HepG2 (cell line): ENCODE results near the gene PEA15. TPM values are rescaled to one million over a fixed set of nuclear protein-coding genes. Genes with fewer than 3 reads are reported as not detected.

ENCODE experiments used
- ATAC-seq: fragments of 200-7000 bp; cut with Tn5 transposase; 3 replicates; pipeline ENCODE4 v1.9.1; 2020; ENCODE audit warnings: mild to moderate bottlenecking, moderate library complexity
- BruUV-seq: library from RNA; stranded (reverse); fragments of 400-500 nt; replicated peaks from 2 replicates; lab custom pipeline; 2021; lab: Mats Ljungman, UMichigan
- CTCF ChIA-PET: fragments of 300-600 bp; formaldehyde crosslinking; extraction: SDS; loops from one replicate; lab custom pipeline; 2021; ENCODE audit warnings: low total read pairs, inconsistent platforms, low intra/inter-chr PET ratio; lab: Yijun Ruan, JAX
- POLR2A ChIA-PET: fragments of 350-600 bp; sonication (Branson Sonifier 250); formaldehyde crosslinking; loops from one replicate; lab custom pipeline; 2020; ENCODE audit warnings: antibody characterized with exemption, inconsistent platforms; lab: Yijun Ruan, JAX
- DNase-seq: peaks from one replicate; pipeline ENCODE4 v3.0.0-alpha.2; 2015; ENCODE audit warnings: low spot score
- FAIRE-seq: peaks from 3 replicates; lab custom pipeline; 2011; peaks lifted over from hg19 to GRCh38; lab: Jason Lieb, UNC
- H2AFZ ChIP-seq: one replicate; pipeline ENCODE4 v1.6.1; 2011; ENCODE audit warnings: low read length, inconsistent platforms
- H3K27ac ChIP-seq: fragments of 300-600 bp; 3 replicates; pipeline ENCODE4 v1.8.0; 2011; ENCODE audit warnings: mixed run types, mild to moderate bottlenecking, mixed read lengths, low read length, inconsistent platforms; ENCODE audit not compliant: insufficient read depth; ENCODE audit errors: extremely low read length
- H3K27me3 ChIP-seq, 2 experiments: fragments of 200-600 bp in 1 of 2; 2 replicates in 1 of 2; 3 replicates in 1 of 2; pipeline versions ENCODE4 v1.6.0 to v1.8.0; 2011; ENCODE audit warnings: low read length in 2 of 2, mild to moderate bottlenecking in 2 of 2, moderate library complexity in 2 of 2, inconsistent platforms in 1 of 2; ENCODE audit not compliant: insufficient read depth in 2 of 2, control insufficient read depth in 1 of 2
- H3K36me3 ChIP-seq, 2 experiments: fragments of 200-600 bp in 1 of 2; replicated peaks in 1 of 2; 2 replicates in 1 of 2; 3 replicates in 1 of 2; pipeline versions ENCODE4 v1.5.1 to v1.8.0; 2011; ENCODE audit warnings: low read length in 2 of 2, inconsistent platforms in 1 of 2; ENCODE audit not compliant: insufficient read depth in 2 of 2, control insufficient read depth in 1 of 2
- H3K4me1 ChIP-seq: 2 replicates; pipeline ENCODE4 v1.5.1; 2012; ENCODE audit warnings: low read length, inconsistent platforms; ENCODE audit not compliant: insufficient read depth
- H3K4me2 ChIP-seq: 2 replicates; pipeline ENCODE4 v1.6.0; 2011; ENCODE audit warnings: low read depth, low read length, inconsistent platforms
- H3K4me3 ChIP-seq, 3 experiments: fragments of 200-600 bp in 1 of 3; sonication (generic), shearing (Covaris generic) in 1 of 3; replicated peaks in 1 of 3; 2 replicates each; pipeline ENCODE4 v1.5.1; 2011 to 2016; ENCODE audit warnings: low read length in 3 of 3, inconsistent platforms in 2 of 3, low read depth in 2 of 3, mild to moderate bottlenecking in 2 of 3, control low read depth in 1 of 3, mixed read lengths in 1 of 3; ENCODE audit not compliant: insufficient read depth in 1 of 3
- H3K79me2 ChIP-seq: one replicate; pipeline ENCODE4 v1.6.1; 2011; ENCODE audit warnings: low read length, inconsistent platforms; ENCODE audit not compliant: insufficient read depth
- H3K9ac ChIP-seq: 2 replicates; pipeline ENCODE4 v1.6.0; 2011; ENCODE audit warnings: mild to moderate bottlenecking, low read depth, low read length, inconsistent platforms; ENCODE audit not compliant: insufficient read depth
- H3K9me3 ChIP-seq: 2 replicates; pipeline ENCODE4 v1.5.1; 2012; ENCODE audit warnings: mild to moderate bottlenecking, low read length
- H4K20me1 ChIP-seq: 2 replicates; pipeline ENCODE4 v1.6.0; 2011; ENCODE audit warnings: inconsistent platforms, mild to moderate bottlenecking, low read length, moderate library complexity; ENCODE audit not compliant: insufficient read depth
- ARNT2 ChIP-seq: sonication (generic); formaldehyde crosslinking; IDR thresholded peaks from 2 replicates; pipeline ENCODE4 v1.8.0; 2022; ENCODE audit warnings: mild to moderate bottlenecking, low read depth, missing genetic modification reagents, moderate library complexity
- CENPT ChIP-seq: sonication (generic); formaldehyde crosslinking; IDR thresholded peaks from 2 replicates; pipeline ENCODE4 v1.8.0; 2022; ENCODE audit warnings: low read depth, mild to moderate bottlenecking, moderate library complexity, missing genetic modification reagents
- GMEB1 ChIP-seq: sonication (generic); formaldehyde crosslinking; IDR thresholded peaks from 2 replicates; pipeline ENCODE4 v1.5.1; 2020; ENCODE audit warnings: missing genetic modification reagents, mild to moderate bottlenecking, borderline replicate concordance
- HNRNPUL1 ChIP-seq: fragments of 200-400 bp; formaldehyde crosslinking; IDR thresholded peaks from 2 replicates; pipeline ENCODE4 v1.6.1; 2017; ENCODE audit warnings: low read depth, mild to moderate bottlenecking, low read length, moderate library complexity
- IKZF1 ChIP-seq: fragments of 450-650 bp; IDR thresholded peaks from 2 replicates; pipeline ENCODE4 v1.7.1; 2016
- PITX1 ChIP-seq: sonication (generic); formaldehyde crosslinking; IDR thresholded peaks from 2 replicates; pipeline ENCODE4 v1.5.1; 2020; ENCODE audit warnings: mild to moderate bottlenecking, missing genetic modification reagents
- SMC3 ChIP-seq: IDR thresholded peaks from 2 replicates; pipeline ENCODE4 v1.6.1; 2011; ENCODE audit warnings: low read length, improper control_type of control experiment
- TMF1 ChIP-seq: sonication (generic); formaldehyde crosslinking; IDR thresholded peaks from 2 replicates; pipeline ENCODE4 v1.8.1; 2022; ENCODE audit warnings: low read depth, missing genetic modification reagents
- ZNF530 ChIP-seq: sonication (generic); formaldehyde crosslinking; IDR thresholded peaks from 2 replicates; pipeline ENCODE4 v1.5.0; 2020; ENCODE audit warnings: low read depth, mild to moderate bottlenecking, missing genetic modification reagents
- ZNF567 ChIP-seq: sonication (generic); formaldehyde crosslinking; IDR thresholded peaks from 2 replicates; pipeline ENCODE4 v1.8.1; 2023; ENCODE audit warnings: mild to moderate bottlenecking, missing genetic modification reagents, borderline replicate concordance
- ZNF768 ChIP-seq: sonication (generic); formaldehyde crosslinking; IDR thresholded peaks from 2 replicates; pipeline ENCODE4 v1.4.0; 2020; ENCODE audit warnings: missing genetic modification reagents
- ZSCAN29 ChIP-seq: sonication (generic); formaldehyde crosslinking; conservative IDR thresholded peaks from 2 replicates; pipeline ENCODE4 v1.4.0; 2020; ENCODE audit warnings: mild to moderate bottlenecking, missing genetic modification reagents
- ZXDC ChIP-seq: sonication (generic); formaldehyde crosslinking; IDR thresholded peaks from 2 replicates; pipeline ENCODE4 v1.5.0; 2020; ENCODE audit warnings: mild to moderate bottlenecking, missing genetic modification reagents
- WGBS: methylation state at CpG from one replicate; pipeline ENCODE4 v1.1.6; 2017; ENCODE audit warnings: low lambda C conversion rate; 5-methylcytosine and 5-hydroxymethylcytosine counted together
- in situ Hi-C: cut with HindIII; loops from 2 replicates; pipeline ENCODE4 v1.10.0; 2017; ENCODE audit warnings: low pct_unique_long_range_greater_than_20kb; ENCODE audit not compliant: extremely low pct_ligation_motif_present
- intact Hi-C: fragments of 100-400 bp; cut with micrococcal nuclease; formaldehyde crosslinking; loops from one replicate; pipeline ENCODE4 v1.10.0; 2022; ENCODE audit not compliant: unreplicated experiment
- polyA plus RNA-seq, 8 experiments: library from polyadenylated mRNA; depleted of rRNA in 3 of 8; stranded (reverse) in 7 of 8; unstranded in 1 of 8; fragments of >200 nt; fragmentation: Illumina TruSeq in 4 of 8; extraction: Trizol in 4 of 8; gene quantifications; 2 replicates each; pipeline versions ENCODE4 v1.2.1 to v1.2.3, GENCODE V29; 2011 to 2016; ENCODE audit warnings: low read depth in 4 of 8, missing spikeins in 1 of 8, mixed read lengths in 1 of 8; ENCODE audit not compliant: insufficient read depth in 1 of 8
- total RNA-seq, 5 experiments: library from RNA; depleted of rRNA; stranded (reverse); fragments of >200 nt; fragmentation: Illumina TruSeq; extraction: Trizol; gene quantifications; 2 replicates each; pipeline ENCODE4 v1.2.3, GENCODE V29; 2016; ENCODE audit warnings: low read depth in 1 of 5
- TF ChIP-seq, protein P1 (sequence below): sonication (generic); formaldehyde crosslinking; IDR thresholded peaks from 2 replicates; pipeline ENCODE4 v1.9.0; 2022; ENCODE audit warnings: low read depth, missing genetic modification reagents

PEA15 gene
- total and polyA plus RNA-seq, 2 of the 13 experiments (the other 11 are each of a cell fraction or from before 2014, with no cell fraction given): 12.1 to 35.2 TPM

GRCh38 chr1:160226623-160227022 lies 21.4 kb downstream of the PEA15 start:
- Histone ChIP-seq H3K9ac (no peak overlapping the region), H3K36me3 (peaks cover 43 to 97% of the 10 kb centered on the region in 2 experiments), H3K79me2 (no peaks in the 10 kb centered on the region), H3K27me3 (no peaks in the 10 kb centered on the region), H4K20me1 (no peaks in the 10 kb centered on the region), H3K27ac (no peak overlapping the region), H3K4me3 (no peak overlapping the region), H3K4me2 (no peak overlapping the region), H3K4me1 (no peaks in the 10 kb centered on the region), H2AFZ (no peak overlapping the region), H3K9me3 (no peaks in the 10 kb centered on the region)
- in situ Hi-C loops (no loop called here), intact Hi-C loops (no loop called here)
- POLR2A ChIA-PET: no interaction called here
- 97% methylated on average over 2 of the region's 2 CpGs for WGBS
- TF ChIP-seq ZSCAN29 (CRISPR knock-in tag) (no peak), HNRNPUL1 (no peak), ZNF567 (no peak), CENPT (CRISPR knock-in tag) (no peak), ARNT2 (no peak), IKZF1 (no peak)
- TF ChIP-seq, protein P1, sequence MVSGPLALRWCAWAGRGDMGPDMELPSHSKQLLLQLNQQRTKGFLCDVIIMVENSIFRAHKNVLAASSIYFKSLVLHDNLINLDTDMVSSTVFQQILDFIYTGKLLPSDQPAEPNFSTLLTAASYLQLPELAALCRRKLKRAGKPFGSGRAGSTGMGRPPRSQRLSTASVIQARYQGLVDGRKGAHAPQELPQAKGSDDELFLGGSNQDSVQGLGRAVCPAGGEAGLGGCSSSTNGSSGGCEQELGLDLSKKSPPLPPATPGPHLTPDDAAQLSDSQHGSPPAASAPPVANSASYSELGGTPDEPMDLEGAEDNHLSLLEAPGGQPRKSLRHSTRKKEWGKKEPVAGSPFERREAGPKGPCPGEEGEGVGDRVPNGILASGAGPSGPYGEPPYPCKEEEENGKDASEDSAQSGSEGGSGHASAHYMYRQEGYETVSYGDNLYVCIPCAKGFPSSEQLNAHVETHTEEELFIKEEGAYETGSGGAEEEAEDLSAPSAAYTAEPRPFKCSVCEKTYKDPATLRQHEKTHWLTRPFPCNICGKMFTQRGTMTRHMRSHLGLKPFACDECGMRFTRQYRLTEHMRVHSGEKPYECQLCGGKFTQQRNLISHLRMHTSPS (CRISPR knock-in tag): no peak
- CTCF ChIA-PET: no interaction called here
- DNase-seq (no peak), FAIRE-seq (no peak), ATAC-seq (no peak)
- no TSS peak for BruUV-seq

DNA sequence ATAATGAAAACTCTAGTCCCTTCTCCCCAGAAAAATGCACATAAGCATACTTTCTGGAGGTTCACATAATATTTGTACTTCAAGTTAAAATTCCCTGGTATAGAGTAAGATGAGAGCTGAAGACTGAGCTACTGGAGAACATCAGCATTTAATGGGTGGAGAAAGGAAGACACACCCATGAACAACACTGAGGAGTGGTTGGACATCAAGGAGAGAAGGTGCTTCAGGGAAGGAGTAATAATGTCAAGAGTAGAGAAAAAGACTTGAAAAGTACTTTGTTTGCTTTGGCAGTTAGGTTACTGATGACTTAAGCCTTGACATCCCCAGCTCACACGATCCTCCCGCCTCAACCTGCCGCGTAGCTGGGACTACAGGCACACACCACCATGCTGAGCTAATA lies 21.9 kb downstream of the PEA15 start:
- ChIA-PET POLR2A (interaction anchor here (1.4 kb wide), 1 partner anchor 36 kb away, joined by 3 read pairs; the partner anchor contains the start of gene DCAF8), CTCF (no interaction called here)
- in situ Hi-C loops (no loop called here), intact Hi-C loops (no loop called here)
- peaks cover 41 to 97% of the 10 kb centered on the region in 2 experiments for H3K36me3 ChIP-seq
- BruUV-seq: no TSS peak
- DNase-seq: no peak
- no peak overlapping the region for H2AFZ ChIP-seq
- no peaks in the 10 kb centered on the region for H3K9me3 ChIP-seq
- no peaks in the 10 kb centered on the region for H4K20me1 ChIP-seq
- H3K9ac ChIP-seq: no peak overlapping the region
- no peak for FAIRE-seq
- ATAC-seq: no peak
- no peak overlapping the region for H3K4me2 ChIP-seq
- H3K4me1 ChIP-seq: no peaks in the 10 kb centered on the region
- no peaks in the 10 kb centered on the region for H3K79me2 ChIP-seq
- WGBS: 95% methylated on average over 4 of the region's 4 CpGs
- H3K27ac ChIP-seq: no peak overlapping the region
- no peak overlapping the region for H3K4me3 ChIP-seq
- no peaks in the 10 kb centered on the region for H3K27me3 ChIP-seq
- no peak for TF ChIP-seq SMC3
- TF ChIP-seq PITX1: no peak
- no peak for TF ChIP-seq ZXDC
- no peak for TF ChIP-seq ZNF768 (CRISPR knock-in tag)
- TF ChIP-seq GMEB1 (CRISPR knock-in tag): no peak
- TF ChIP-seq TMF1: no peak
- no peak for TF ChIP-seq ZNF530 (CRISPR knock-in tag)
